K562 (cell line): ENCODE results near the gene PTPRU. TPM values are rescaled to one million over a fixed set of nuclear protein-coding genes. Genes with fewer than 3 reads are reported as not detected.
A peak's percentile ranks its signal among the peaks of the same experiment; 100 is the strongest.

Experiments used
- ATAC-seq: fragments of 200-7000 bp; cut with Tn5 transposase; 3 replicates; pipeline ENCODE4 v1.9.1; 2020; ENCODE audit warnings: moderate library complexity
- BruUV-seq: library from RNA; stranded (reverse); fragments of 400-500 nt; replicated peaks from 2 replicates; lab custom pipeline; 2021; lab: Mats Ljungman, UMichigan
- CTCF ChIA-PET: fragments of 300-600 bp; formaldehyde crosslinking; extraction: SDS; loops from one replicate; lab custom pipeline; 2021; ENCODE audit warnings: low intra/inter-chr PET ratio; lab: Yijun Ruan, JAX
- POLR2A ChIA-PET: fragments of 300-600, 350-650 bp; sonication (Branson Sonifier 250); formaldehyde crosslinking; extraction: SDS; loops from one replicate; lab custom pipeline; 2021; ENCODE audit warnings: antibody characterized with exemption, inconsistent platforms; lab: Yijun Ruan, JAX
- DNase-seq, 4 experiments: peaks; one replicate each; pipeline versions ENCODE4 v3.0.0 to v3.0.0-alpha.2; 2011 to 2018; ENCODE audit warnings: low spot score in 3 of 4, mixed read lengths in 3 of 4; ENCODE audit errors: extremely low read depth in 1 of 4
- FAIRE-seq: peaks from 2 replicates; lab custom pipeline; 2011; peaks lifted over from hg19 to GRCh38; lab: Jason Lieb, UNC
- H2AFZ ChIP-seq: 2 replicates; pipeline ENCODE4 v1.6.0; 2011; ENCODE audit warnings: low read depth, low read length, control low read depth, inconsistent platforms
- H3K27ac ChIP-seq: fragments of 200-600 bp; 3 replicates; pipeline ENCODE4 v1.8.0; 2011; ENCODE audit warnings: low read depth, mild to moderate bottlenecking, control low read depth, inconsistent platforms, low read length, moderate library complexity, mixed read lengths; ENCODE audit errors: extremely low read depth
- H3K27me3 ChIP-seq, 2 experiments: fragments of 300-600 bp in 1 of 2; 2 replicates in 1 of 2; 3 replicates in 1 of 2; pipeline versions ENCODE4 v1.6.0 to v1.8.0; 2011; ENCODE audit warnings: inconsistent platforms in 2 of 2, low read length in 2 of 2, mild to moderate bottlenecking in 1 of 2, mixed read lengths in 1 of 2, moderate library complexity in 1 of 2; ENCODE audit not compliant: control insufficient read depth in 2 of 2, insufficient read depth in 2 of 2
- H3K36me3 ChIP-seq: fragments of 300-600 bp; 3 replicates; pipeline ENCODE4 v1.8.0; 2011; ENCODE audit warnings: mild to moderate bottlenecking, low read length, inconsistent platforms; ENCODE audit not compliant: control insufficient read depth, insufficient read depth
- H3K4me1 ChIP-seq, 2 experiments: fragments of 200-600 bp in 1 of 2; replicated peaks in 1 of 2; 2 replicates in 1 of 2; 3 replicates in 1 of 2; pipeline versions ENCODE4 v1.5.1 to v1.8.0; 2011; ENCODE audit warnings: inconsistent platforms in 2 of 2, low read length in 2 of 2, mild to moderate bottlenecking in 1 of 2, mixed read lengths in 1 of 2, moderate library complexity in 1 of 2; ENCODE audit not compliant: control insufficient read depth in 2 of 2, insufficient read depth in 2 of 2
- H3K4me2 ChIP-seq: 2 replicates; pipeline ENCODE4 v1.6.1; 2011; ENCODE audit warnings: low read length, control low read depth, inconsistent platforms, mixed read lengths; ENCODE audit not compliant: insufficient read depth
- H3K4me3 ChIP-seq: fragments of 200-600 bp; sonication (generic), shearing (Covaris generic); 2 replicates; pipeline ENCODE4 v1.5.1; 2016; ENCODE audit warnings: control low read depth, inconsistent platforms
- H3K79me2 ChIP-seq: fragments of 200-600 bp; 3 replicates; pipeline ENCODE4 v1.8.0; 2011; ENCODE audit warnings: low read length, inconsistent platforms; ENCODE audit not compliant: control insufficient read depth, insufficient read depth
- H3K9ac ChIP-seq, 2 experiments: 2 replicates each; pipeline versions ENCODE4 v1.6.0 to v1.6.1; 2011; ENCODE audit warnings: low read depth in 2 of 2, low read length in 2 of 2, control low read depth in 1 of 2, inconsistent platforms in 1 of 2, mild to moderate bottlenecking in 1 of 2, mixed read lengths in 1 of 2; ENCODE audit not compliant: insufficient read depth in 1 of 2
- H3K9me1 ChIP-seq: one replicate; pipeline ENCODE4 v1.6.0; 2011; ENCODE audit warnings: inconsistent platforms, mild to moderate bottlenecking, low read length, moderate library complexity; ENCODE audit not compliant: control insufficient read depth, insufficient read depth
- H3K9me3 ChIP-seq: replicated peaks from 2 replicates; pipeline ENCODE4 v1.5.1; 2011; ENCODE audit warnings: low read depth, low read length, inconsistent platforms; ENCODE audit not compliant: control insufficient read depth, insufficient read depth
- H4K20me1 ChIP-seq: replicated peaks from 2 replicates; pipeline ENCODE4 v1.6.1; 2011; ENCODE audit warnings: low read length, inconsistent platforms, mixed read lengths; ENCODE audit not compliant: control insufficient read depth, insufficient read depth
- CCAR2 ChIP-seq: fragments of 200-400 bp; formaldehyde crosslinking; IDR thresholded peaks from 2 replicates; pipeline ENCODE4 v1.6.1; 2017; ENCODE audit warnings: mild to moderate bottlenecking, low read depth, low read length
- HDGF ChIP-seq: fragments of 450-650 bp; IDR thresholded peaks from 2 replicates; pipeline ENCODE4 v1.6.1; 2016
- NELFE ChIP-seq: IDR thresholded peaks from 2 replicates; pipeline ENCODE4 v1.6.1; 2011; ENCODE audit warnings: mild to moderate bottlenecking; ENCODE audit not compliant: insufficient read depth, insufficient read length
- POLR2B ChIP-seq: fragments of 450-650 bp; IDR thresholded peaks from 2 replicates; pipeline ENCODE4 v1.6.1; 2018; ENCODE audit warnings: low read depth; ENCODE audit not compliant: partially characterized antibody
- RBM14 ChIP-seq: fragments of 200-400 bp; formaldehyde crosslinking; IDR thresholded peaks from 2 replicates; pipeline ENCODE4 v1.6.1; 2018; ENCODE audit warnings: low read depth, mild to moderate bottlenecking, low read length, moderate library complexity, borderline replicate concordance; ENCODE audit not compliant: insufficient read depth
- SMARCA5 ChIP-seq: fragments of 450-650 bp; IDR thresholded peaks from 2 replicates; pipeline ENCODE4 v1.6.1; 2016
- ZZZ3 ChIP-seq: fragments of 450-650 bp; IDR thresholded peaks from 2 replicates; pipeline ENCODE4 v1.6.1; 2016; ENCODE audit warnings: antibody characterized with exemption, mild to moderate bottlenecking, moderate library complexity
- WGBS: fragments of 100-300 bp; shearing (Covaris generic); methylation state at CpG from one replicate; pipeline ENCODE4 v1.1.6; 2016; ENCODE audit warnings: low coverage, mixed read lengths; ENCODE audit not compliant: insufficient coverage; ENCODE audit errors: missing lambda C conversion rate; 5-methylcytosine and 5-hydroxymethylcytosine counted together
- in situ Hi-C: fragments of 300-500 bp; cut with MboI; formaldehyde crosslinking; loops from 4 replicates; pipeline ENCODE4 v1.15.0; 2018; ENCODE audit warnings: inconsistent platforms, mixed read lengths
- intact Hi-C: fragments of 100-400 bp; cut with micrococcal nuclease; formaldehyde crosslinking; loops from 2 replicates; pipeline ENCODE4 v1.14.2; 2022
- polyA plus RNA-seq, 8 experiments: library from polyadenylated mRNA; depleted of rRNA in 4 of 8; stranded (reverse) in 5 of 8; unstranded in 3 of 8; fragments of >200 nt; fragmentation: Nextera tagmentation in 2 of 8; fragmentation: Illumina TruSeq in 1 of 8; extraction: Ambion mirVana in 2 of 8; extraction: Trizol in 1 of 8; gene quantifications; 2 replicates each; pipeline versions ENCODE4 v1.2.1 to v1.2.3, GENCODE V29; 2011 to 2014; ENCODE audit warnings: inconsistent platforms in 1 of 8, missing spikeins in 1 of 8
- total RNA-seq, 7 experiments: library from RNA; depleted of rRNA in 6 of 7; stranded (reverse); fragments of >200 nt in 6 of 7; fragmentation: Illumina TruSeq in 2 of 7; extraction: Trizol in 2 of 7; gene quantifications; 2 replicates each; pipeline versions ENCODE4 v1.2.1 to v1.2.3, GENCODE V29; 2011 to 2021; ENCODE audit warnings: low replicate concordance in 1 of 7
- TF ChIP-seq, protein P1 (sequence below), 2 experiments: fragments of 450-650 bp in 1 of 2; sonication (generic) in 1 of 2; formaldehyde crosslinking; conservative IDR thresholded peaks; 2 replicates each; pipeline versions ENCODE4 v1.4.0 to v1.8.1; 2020 to 2022; ENCODE audit warnings: mild to moderate bottlenecking in 1 of 2, missing genetic modification reagents in 1 of 2
- TF ChIP-seq, protein P2 (sequence below): fragments of 450-650 bp; IDR thresholded peaks from 2 replicates; pipeline ENCODE4 v1.7.1; 2018; ENCODE audit warnings: mild to moderate bottlenecking, low read depth; ENCODE audit not compliant: partially characterized antibody
- TF ChIP-seq, protein P3 (sequence below): IDR thresholded peaks from 2 replicates; pipeline ENCODE4 v1.6.1; 2016; ENCODE audit warnings: missing genetic modification characterization, missing compliant biosample characterization
- TF ChIP-seq, protein P4 (sequence below): fragments of 450-650 bp; IDR thresholded peaks from 2 replicates; pipeline ENCODE4 v1.6.1; 2016; ENCODE audit warnings: antibody characterized with exemption
- TF ChIP-seq, protein P5 (sequence below): IDR thresholded peaks from 2 replicates; pipeline ENCODE4 v1.6.1; 2014; ENCODE audit warnings: antibody characterized with exemption
- TF ChIP-seq, protein P6 (sequence below): fragments of 250-450 bp; sonication (Bioruptor Pico); IDR thresholded peaks from 2 replicates; pipeline ENCODE4 v1.8.0; 2022; ENCODE audit warnings: inconsistent platforms, mild to moderate bottlenecking, moderate library complexity, borderline replicate concordance

PTPRU gene
- total and polyA plus RNA-seq, 9 of the 15 experiments (the other 6 are each of a cell fraction or from before 2014, with no cell fraction given), result 0.01 to 2.9 (median 1.0) TPM

DNA sequence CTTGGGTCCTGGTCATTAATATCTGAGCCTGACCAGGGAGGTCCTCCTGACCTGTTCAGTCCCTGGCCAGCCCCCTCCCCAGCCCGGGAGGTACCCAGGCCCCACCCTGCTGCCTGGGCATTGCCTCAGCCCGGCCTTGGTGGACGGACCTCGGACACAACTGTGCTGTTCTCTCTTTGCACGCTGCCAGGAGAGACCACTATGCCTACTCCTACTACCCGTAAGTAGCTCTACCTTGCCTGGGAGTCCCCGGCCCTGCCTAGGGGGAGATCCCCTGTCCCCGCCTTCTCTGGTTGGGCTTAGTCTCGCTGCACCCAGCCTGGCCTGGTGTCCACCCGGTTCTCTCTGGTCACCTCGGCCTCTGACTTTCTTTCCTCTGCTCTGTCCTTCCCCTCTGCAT is 53.2 kb downstream of the PTPRU start:
- 0 out of 5 replicates have a peak, but pooled peaks cover 0 to 3% of the 10 kb centered on the region in 2 experiments for H3K4me1 ChIP-seq
- no peak overlapping the region for H3K27ac ChIP-seq
- CTCF ChIA-PET, result no interaction called here
- H3K4me2 ChIP-seq, result no peak overlapping the region
- no peak overlapping the region for H2AFZ ChIP-seq
- ATAC-seq (no peak), FAIRE-seq (no peak), DNase-seq (no peak)
- no peaks in the 10 kb centered on the region for H4K20me1 ChIP-seq
- peak overlapping the region in 1 of 2 experiments; percentile 18; a peak in 1 of 4 replicates for H3K9ac ChIP-seq
- no peaks in the 10 kb centered on the region for H3K36me3 ChIP-seq
- BruUV-seq, result no TSS peak
- H3K4me3 ChIP-seq, result no peak overlapping the region
- peaks cover 10 to 27% of the 10 kb centered on the region in 2 experiments; a peak in 4 of 5 replicates for H3K27me3 ChIP-seq
- in situ Hi-C loops, result no loop called here
- no peaks in the 10 kb centered on the region for H3K9me3 ChIP-seq
- H3K9me1 ChIP-seq, result no peaks in the 10 kb centered on the region
- H3K79me2 ChIP-seq, result no peaks in the 10 kb centered on the region
- POLR2A ChIA-PET, result no interaction called here
- intact Hi-C loops, result no loop called here
- 12% methylated on average over 11 of the region's 11 CpGs for WGBS
- TF ChIP-seq HDGF (no peak), POLR2B (no peak), SMARCA5 (no peak), NELFE (no peak), RBM14 (no peak), CCAR2 (no peak), ZZZ3 (no peak)
- TF ChIP-seq, protein P1, sequence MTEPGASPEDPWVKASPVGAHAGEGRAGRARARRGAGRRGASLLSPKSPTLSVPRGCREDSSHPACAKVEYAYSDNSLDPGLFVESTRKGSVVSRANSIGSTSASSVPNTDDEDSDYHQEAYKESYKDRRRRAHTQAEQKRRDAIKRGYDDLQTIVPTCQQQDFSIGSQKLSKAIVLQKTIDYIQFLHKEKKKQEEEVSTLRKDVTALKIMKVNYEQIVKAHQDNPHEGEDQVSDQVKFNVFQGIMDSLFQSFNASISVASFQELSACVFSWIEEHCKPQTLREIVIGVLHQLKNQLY (CRISPR knock-in tag; conservative IDR thresholded peaks at IDR 0.05), result no peak
- TF ChIP-seq, protein P2, sequence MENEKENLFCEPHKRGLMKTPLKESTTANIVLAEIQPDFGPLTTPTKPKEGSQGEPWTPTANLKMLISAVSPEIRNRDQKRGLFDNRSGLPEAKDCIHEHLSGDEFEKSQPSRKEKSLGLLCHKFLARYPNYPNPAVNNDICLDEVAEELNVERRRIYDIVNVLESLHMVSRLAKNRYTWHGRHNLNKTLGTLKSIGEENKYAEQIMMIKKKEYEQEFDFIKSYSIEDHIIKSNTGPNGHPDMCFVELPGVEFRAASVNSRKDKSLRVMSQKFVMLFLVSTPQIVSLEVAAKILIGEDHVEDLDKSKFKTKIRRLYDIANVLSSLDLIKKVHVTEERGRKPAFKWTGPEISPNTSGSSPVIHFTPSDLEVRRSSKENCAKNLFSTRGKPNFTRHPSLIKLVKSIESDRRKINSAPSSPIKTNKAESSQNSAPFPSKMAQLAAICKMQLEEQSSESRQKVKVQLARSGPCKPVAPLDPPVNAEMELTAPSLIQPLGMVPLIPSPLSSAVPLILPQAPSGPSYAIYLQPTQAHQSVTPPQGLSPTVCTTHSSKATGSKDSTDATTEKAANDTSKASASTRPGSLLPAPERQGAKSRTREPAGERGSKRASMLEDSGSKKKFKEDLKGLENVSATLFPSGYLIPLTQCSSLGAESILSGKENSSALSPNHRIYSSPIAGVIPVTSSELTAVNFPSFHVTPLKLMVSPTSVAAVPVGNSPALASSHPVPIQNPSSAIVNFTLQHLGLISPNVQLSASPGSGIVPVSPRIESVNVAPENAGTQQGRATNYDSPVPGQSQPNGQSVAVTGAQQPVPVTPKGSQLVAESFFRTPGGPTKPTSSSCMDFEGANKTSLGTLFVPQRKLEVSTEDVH, result no peak
- TF ChIP-seq, protein P3, sequence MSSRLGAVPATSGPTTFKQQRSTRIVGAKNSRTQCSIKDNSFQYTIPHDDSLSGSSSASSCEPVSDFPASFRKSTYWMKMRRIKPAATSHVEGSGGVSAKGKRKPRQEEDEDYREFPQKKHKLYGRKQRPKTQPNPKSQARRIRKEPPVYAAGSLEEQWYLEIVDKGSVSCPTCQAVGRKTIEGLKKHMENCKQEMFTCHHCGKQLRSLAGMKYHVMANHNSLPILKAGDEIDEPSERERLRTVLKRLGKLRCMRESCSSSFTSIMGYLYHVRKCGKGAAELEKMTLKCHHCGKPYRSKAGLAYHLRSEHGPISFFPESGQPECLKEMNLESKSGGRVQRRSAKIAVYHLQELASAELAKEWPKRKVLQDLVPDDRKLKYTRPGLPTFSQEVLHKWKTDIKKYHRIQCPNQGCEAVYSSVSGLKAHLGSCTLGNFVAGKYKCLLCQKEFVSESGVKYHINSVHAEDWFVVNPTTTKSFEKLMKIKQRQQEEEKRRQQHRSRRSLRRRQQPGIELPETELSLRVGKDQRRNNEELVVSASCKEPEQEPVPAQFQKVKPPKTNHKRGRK (tag), result no peak
- TF ChIP-seq, protein P4, sequence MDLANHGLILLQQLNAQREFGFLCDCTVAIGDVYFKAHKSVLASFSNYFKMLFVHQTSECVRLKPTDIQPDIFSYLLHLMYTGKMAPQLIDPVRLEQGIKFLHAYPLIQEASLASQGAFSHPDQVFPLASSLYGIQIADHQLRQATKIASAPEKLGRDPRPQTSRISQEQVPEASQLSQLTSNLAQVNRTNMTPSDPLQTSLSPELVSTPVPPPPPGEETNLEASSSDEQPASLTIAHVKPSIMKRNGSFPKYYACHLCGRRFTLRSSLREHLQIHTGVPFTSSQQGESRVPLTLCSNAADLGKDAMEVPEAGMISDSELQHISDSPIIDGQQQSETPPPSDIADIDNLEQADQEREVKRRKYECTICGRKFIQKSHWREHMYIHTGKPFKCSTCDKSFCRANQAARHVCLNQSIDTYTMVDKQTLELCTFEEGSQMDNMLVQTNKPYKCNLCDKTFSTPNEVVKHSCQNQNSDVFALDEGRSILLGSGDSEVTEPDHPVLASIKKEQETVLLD, result no peak
- TF ChIP-seq, protein P5, sequence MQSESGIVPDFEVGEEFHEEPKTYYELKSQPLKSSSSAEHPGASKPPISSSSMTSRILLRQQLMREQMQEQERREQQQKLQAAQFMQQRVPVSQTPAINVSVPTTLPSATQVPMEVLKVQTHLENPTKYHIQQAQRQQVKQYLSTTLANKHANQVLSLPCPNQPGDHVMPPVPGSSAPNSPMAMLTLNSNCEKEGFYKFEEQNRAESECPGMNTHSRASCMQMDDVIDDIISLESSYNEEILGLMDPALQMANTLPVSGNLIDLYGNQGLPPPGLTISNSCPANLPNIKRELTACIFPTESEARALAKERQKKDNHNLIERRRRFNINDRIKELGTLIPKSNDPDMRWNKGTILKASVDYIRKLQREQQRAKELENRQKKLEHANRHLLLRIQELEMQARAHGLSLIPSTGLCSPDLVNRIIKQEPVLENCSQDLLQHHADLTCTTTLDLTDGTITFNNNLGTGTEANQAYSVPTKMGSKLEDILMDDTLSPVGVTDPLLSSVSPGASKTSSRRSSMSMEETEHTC, result no peak
- TF ChIP-seq, protein P6, sequence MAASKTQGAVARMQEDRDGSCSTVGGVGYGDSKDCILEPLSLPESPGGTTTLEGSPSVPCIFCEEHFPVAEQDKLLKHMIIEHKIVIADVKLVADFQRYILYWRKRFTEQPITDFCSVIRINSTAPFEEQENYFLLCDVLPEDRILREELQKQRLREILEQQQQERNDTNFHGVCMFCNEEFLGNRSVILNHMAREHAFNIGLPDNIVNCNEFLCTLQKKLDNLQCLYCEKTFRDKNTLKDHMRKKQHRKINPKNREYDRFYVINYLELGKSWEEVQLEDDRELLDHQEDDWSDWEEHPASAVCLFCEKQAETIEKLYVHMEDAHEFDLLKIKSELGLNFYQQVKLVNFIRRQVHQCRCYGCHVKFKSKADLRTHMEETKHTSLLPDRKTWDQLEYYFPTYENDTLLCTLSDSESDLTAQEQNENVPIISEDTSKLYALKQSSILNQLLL (CRISPR knock-in tag), result no peak
